GM12875 (cell line): ENCODE data around the gene MED15.

ENCODE experiments used
- H3K4me3 ChIP-seq: one replicate; pipeline ENCODE4 v1.5.1; 2011; ENCODE audit warnings: low read depth, low read length, control low read depth
- TF ChIP-seq, protein P1 (sequence below): IDR thresholded peaks from 2 replicates; pipeline ENCODE4 v1.5.1; 2011; ENCODE audit warnings: low read depth, mild to moderate bottlenecking, control low read depth, inconsistent platforms, low read length, moderate library complexity, borderline replicate concordance; ENCODE audit not compliant: insufficient read depth

MED15 gene

DNA sequence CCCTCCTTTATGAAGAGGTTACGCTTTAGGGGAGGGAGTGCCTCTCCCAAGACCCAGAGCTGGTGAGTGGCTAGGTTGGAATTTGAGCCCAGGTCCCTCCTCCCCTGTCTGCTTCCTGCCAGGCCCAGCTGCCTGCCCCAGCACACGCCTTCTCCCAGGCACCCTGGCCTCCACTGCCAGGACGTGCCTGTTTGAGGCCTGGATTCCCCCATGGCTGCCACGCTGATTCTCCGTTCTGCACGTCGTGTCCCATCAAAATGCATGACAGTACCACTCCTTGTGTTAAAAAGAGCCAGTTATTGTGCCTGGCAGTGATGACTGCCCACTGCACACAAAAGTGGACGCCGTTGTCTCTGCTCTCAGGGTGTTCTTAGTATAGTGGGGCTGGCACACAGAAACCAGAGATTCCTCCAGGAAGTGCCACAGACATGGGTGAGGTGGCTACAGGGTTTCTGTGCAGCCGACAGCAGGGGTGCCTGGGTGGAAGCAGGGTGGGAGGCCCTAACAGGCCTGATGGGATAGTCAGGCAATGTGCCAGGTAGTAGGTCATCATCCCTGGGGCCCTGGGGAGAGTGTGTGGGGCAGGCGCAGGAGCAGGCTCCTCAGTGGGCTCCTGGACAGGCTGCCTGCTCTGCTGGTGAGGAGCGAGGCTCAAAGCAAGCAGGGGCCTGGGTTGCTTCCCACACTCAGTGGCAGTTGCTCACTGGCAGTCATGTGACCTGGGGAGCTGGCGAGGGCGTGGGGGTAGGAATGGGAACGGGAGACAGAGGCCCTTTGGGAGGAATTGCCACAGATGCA lies 24.2 kb downstream of the MED15 start:
- TF ChIP-seq, protein P1, sequence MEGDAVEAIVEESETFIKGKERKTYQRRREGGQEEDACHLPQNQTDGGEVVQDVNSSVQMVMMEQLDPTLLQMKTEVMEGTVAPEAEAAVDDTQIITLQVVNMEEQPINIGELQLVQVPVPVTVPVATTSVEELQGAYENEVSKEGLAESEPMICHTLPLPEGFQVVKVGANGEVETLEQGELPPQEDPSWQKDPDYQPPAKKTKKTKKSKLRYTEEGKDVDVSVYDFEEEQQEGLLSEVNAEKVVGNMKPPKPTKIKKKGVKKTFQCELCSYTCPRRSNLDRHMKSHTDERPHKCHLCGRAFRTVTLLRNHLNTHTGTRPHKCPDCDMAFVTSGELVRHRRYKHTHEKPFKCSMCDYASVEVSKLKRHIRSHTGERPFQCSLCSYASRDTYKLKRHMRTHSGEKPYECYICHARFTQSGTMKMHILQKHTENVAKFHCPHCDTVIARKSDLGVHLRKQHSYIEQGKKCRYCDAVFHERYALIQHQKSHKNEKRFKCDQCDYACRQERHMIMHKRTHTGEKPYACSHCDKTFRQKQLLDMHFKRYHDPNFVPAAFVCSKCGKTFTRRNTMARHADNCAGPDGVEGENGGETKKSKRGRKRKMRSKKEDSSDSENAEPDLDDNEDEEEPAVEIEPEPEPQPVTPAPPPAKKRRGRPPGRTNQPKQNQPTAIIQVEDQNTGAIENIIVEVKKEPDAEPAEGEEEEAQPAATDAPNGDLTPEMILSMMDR = no peak
- H3K4me3 ChIP-seq = no peak overlapping the region

DNA sequence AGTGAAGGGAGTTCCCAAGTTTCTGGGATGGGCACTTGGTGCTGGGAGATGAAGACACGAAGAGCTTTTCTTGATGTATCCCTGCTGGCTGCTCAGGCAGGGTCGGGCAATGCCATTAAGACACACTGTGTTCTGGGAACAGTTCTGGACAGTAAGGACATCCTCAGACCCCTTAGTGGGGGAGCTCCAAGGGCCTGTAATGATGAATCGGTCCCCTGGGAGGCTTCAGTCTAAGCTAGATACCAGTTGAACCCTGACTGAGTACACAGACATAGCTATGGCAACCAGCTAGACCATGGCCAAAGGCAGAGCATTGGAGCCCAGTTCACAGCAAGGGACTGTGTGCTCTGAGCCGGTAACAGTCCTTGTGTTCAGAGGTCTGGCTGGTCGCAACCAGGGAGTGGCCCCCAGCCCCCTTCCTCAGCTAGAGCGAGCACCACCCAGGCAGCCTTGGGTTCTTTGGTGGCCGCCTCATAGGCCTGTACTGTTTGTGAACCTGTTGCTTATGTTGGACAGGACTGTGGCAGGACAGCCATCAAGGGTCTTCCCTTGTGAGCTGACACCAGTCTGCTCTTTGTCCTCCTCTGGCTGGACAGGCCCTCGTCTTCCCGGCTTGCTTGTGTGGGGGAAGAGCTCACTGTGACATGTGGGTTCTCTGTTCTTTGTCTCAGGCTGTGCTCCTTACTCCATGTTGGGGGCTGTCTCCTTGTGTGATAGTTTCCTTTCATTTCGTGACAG lies 25.0 kb downstream of the MED15 start:
- TF ChIP-seq, protein P1 = no peak
- H3K4me3 ChIP-seq = no peak overlapping the region

DNA sequence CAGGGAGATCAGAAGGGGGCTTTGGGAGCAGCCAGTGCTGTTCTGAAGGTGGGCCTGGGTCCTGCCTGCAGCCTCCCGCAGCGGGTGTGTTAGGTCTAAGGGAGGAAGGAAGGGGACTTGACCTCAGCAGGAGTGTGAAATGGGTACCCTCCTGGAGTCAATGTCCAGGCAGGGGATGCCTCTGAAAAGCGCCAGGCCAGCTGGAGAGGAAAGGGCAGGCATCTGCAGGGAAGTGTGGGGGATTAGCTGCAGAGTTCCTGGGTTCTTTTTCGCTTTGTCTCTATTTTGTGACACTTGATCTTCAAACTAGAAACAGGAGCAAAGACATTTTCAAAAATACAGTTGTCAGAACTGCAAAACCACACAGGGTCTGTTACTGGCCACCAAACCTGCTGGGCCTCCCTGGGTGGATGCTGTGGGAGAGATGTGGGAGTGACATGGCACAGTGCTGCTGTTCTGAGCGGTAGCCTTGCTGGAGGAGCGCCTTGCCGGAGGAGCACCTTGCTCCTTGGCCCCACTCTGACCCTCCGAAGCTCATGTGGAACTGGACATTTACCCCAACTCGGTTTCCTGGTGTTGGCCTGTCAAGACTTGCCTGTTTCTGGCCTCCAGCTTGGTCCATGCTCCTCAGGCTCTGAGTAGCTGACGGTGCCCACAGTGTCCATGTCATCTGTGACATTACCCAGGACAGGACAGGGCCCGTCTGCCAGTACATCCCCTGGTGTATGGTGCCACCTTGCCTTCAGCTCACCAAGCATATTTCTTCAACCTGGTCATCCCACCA lies 25.9 kb downstream of the MED15 start:
- TF ChIP-seq, protein P1 = no peak
- H3K4me3 ChIP-seq = no peak overlapping the region

DNA sequence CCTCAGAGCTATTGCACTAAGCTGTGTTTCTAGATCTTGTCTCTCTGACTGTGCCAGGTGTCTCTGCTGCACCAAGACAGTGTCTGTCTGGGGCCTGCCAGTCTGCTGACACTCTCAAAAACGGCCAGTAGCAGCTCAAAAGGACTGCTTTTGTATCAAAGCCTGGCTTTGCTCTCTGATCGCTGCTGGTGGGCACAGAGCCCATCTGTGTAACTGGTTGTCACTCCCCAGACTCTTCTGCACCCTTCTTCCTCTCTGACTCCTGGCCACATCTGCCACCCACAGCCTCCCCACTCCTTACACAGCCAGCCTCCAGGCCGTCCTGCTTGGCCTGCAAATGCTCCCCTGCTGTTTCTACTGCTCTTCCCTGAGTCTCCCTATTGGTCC lies 26.5 kb downstream of the MED15 start:
- TF ChIP-seq, protein P1 = no peak
- H3K4me3 ChIP-seq = no peak overlapping the region

DNA sequence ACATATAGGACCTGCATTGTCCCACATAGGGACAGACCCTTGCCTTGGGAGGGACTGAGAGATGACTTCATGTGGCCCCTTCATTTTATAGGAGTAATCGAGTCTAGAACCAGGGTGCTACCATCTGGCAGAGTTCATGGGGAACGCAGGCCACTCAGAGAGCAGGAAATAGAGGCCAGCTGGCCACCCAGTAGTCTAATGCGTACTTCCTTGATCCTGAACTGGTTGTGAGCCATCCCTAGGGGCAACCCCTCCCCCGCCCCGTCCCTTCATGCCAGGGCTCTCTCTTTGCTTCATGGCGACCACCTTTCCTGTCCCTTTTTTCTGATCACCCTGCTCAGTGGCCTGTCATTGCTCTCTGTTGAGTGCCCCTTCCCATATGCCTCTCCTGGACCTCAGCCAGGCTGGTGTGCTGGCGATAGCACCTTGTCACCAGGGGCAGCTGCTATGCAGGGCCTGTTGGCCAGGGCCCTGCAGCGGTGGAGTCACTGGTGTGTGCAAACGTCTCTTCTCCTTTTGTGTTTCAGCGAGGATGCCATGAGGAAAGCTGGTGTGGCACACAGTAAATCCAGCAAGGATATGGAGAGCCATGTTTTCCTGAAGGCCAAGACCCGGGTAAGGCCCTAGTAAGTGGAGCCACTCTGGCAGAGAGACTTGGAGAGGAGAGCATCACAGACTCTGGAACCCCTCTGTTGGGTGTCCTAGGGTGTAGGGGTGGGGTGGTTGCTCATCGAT lies 29.3 kb downstream of the MED15 start:
- H3K4me3 ChIP-seq = no peak overlapping the region
- TF ChIP-seq, protein P1 = no peak

DNA sequence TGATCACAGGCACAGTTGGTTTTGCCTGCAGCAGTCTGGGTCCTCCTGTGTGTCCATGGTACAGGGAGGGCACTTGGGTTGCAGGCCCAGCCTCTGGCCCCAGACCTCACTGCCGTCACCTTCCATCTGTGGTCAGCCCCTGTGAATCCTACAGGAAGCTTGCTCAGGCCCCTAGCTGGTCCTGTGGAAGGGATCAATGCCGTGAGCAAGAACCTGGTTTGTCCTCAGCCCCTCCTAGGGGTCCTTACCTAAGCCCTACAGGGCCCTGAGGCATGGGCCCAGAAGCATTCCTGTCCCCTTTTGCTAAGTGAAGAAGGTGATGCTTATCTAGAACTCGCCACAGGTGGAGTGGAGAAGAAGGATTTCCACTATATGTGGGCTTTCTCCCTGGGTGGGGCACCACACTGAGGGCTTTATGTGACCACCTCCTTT lies 29.9 kb downstream of the MED15 start:
- TF ChIP-seq, protein P1 = no peak
- H3K4me3 ChIP-seq = no peak overlapping the region
